RPMI8226 (cell line): ENCODE results near the gene PDSS2.

Source experiments
- DNase-seq: peaks from one replicate; pipeline ENCODE4 v3.0.0-alpha.2; 2015

Gene PDSS2

DNA sequence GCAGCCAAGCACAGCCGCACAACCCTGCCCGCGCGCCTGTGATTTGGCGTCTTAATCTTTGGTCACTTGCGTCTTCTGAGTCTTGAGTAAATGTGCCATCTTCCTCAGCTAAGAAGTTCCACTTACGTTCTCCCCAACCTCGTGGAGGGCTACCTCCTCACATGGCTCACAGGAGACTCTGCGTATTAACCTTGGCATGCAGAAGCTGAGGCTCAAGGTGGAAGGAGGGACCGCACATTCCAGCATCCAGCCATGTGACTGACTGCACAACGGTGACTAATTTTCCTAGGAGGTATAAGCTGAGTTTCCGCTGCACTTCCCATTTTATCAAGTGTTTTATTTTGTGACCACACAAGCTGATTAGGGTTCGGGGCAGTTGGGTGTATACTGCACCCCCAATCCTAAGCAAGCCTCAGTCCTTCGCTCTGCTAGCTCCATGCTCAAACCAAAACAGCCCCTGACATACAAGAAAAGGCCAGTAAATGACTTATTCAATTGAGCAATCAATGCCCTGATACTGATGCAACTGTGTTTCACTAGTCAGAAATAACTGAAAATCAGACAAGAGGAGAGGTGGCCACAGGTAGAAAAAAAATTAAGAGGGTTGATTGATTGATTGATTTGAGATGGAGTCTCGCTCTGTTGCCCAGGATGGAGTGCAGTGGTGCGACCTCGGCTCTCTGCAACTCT, 351.0 kb downstream of the PDSS2 start:
- DNase-seq, result no peak

DNA sequence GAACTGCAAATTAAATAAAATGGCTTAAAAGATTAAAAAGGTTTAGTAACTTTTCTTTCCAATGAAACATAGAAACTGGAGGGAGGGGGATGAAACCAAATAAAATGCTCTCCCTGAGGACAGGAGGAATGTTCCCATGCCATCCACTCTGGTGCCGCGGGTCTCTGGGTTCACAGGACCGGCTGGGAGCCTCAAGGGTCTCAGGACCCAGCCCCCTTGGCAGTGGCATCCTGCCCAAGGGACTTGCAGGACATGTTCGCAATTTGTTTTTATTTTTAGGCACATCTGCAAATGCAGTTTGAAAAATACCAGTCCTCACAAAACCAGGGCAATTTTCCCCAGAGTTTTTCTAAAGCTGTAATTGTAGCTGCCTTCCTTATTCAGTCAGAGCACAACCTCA, 351.6 kb downstream of the PDSS2 start:
- no peak for DNase-seq

DNA sequence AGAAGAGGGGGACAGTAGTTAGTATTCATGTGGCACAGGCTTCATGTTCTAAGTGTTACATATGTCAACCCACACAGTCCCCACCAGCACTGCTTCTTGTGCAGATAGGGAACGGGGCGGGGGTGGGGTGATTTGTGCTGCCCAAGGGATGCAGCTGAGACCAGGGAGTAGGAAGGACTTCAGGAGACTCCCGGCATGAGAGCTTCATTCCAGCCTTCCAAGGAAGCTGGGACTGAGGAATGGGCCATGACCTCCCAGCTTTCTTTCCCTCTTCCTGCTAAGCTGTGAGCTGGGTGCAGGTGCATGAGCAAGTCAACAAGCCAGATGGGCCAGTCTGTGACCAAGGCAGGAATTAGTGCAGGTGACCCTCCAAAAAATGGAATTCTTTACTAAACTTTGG, 353.2 kb downstream of the PDSS2 start:
- no peak for DNase-seq

DNA sequence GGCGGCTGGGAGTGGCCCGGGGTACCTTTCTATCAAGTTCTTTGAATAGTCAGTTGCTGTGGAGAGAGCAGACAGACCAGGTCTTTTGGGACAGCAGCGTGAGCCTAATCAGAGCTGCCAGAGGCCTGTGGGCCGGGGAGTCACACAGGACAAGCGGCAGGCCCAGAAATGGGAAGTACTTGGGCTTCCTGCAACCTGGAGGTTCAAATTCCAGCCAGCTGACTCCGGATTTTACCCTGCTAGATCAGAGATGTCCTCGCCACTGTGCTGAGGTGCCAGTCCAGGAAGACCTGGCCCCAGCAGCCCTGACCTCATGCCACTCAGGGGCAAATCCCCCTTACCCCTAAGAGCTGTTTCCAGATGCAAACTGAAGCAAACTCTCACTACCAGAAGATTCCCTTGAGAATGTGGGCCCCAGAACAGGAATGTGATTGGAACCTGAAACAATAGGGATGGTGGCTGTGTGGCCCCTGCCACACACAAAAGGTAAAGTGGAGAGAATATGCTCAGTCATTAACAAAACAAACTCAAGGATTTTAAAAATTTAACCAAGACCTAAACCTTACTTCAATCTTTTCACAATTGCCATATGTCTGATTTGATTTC, 353.8 kb downstream of the PDSS2 start:
- DNase-seq, result no peak

DNA sequence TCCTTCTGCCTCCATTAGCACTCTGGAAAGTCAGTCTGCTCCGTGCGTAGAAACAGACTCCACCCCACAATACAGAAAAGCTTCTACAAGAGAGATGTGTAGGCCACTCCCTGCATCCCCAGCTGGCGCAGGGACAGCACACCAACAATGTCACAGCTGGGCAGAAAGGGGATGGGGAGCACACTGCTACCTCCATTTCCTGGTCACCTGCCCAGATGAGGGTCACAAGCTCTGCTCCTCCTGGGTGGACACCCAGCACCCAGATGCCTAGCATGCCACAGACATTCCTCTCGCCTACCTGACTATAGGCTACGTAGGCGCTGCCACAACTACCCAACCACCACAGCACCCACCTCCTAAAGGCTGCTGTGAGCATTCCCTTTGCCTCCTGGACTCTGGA, 356.3 kb downstream of the PDSS2 start:
- DNase-seq, result no peak
